ENCODE results near the gene SUGCT.

The SUGCT gene

DNA sequence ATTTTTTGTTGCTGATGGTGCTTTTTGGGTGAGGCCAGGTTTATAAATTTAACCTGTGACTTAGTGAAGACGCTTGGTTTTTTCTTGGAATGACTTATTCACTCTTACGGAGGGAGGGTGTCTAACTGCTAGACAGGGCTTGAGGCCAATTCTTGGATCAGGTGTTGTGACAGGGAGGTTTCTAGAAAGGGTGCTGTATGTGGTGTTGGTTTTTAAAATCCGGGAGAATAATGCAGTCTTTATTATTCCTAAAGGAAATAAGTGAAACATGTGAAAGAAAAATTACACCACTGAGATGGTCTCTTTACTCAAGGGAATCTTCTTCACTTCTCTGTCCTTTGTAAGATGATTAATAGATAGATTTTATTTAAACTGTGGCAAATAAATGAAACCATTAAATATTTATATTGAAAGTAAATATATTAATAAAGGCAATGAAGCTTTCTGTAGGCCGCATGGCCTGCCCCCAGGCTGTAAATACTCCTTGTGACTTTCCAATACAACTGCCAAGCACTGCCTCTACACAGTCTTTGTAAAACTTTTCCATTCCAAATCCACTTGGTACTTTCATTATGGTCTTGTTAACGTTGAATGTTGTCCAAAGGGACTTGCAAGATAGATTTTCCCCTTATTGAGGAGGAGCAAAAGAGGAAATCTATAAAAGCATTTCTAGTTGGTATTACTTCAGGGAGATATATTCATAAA, 323.1 kb downstream of the SUGCT start:
- DNase-seq (ENCODE audit: extremely low read depth in 1 of 2, low read depth in 1 of 2), result no peak

DNA sequence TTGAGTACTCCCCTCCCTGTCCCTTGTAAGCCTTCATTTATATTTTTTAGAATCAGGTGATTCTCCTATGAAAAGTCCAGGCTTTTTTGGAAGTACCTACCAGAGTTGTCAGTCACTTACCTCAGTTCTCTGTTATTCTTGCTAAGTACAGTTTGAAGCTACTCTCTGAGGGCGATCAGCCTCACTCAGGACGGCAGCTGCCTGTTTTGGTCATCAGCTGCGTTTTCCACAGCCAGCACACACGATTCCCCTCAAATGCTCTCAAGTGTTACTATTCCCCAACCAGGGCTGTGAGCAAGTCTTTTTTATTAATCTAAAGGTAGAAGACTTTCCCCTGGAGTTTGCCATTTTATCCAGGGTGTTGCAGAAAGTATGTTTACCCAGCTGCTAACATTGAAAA, 328.6 kb downstream of the SUGCT start:
- DNase-seq (ENCODE audit: extremely low read depth in 1 of 2, low read depth in 1 of 2), result no peak

DNA sequence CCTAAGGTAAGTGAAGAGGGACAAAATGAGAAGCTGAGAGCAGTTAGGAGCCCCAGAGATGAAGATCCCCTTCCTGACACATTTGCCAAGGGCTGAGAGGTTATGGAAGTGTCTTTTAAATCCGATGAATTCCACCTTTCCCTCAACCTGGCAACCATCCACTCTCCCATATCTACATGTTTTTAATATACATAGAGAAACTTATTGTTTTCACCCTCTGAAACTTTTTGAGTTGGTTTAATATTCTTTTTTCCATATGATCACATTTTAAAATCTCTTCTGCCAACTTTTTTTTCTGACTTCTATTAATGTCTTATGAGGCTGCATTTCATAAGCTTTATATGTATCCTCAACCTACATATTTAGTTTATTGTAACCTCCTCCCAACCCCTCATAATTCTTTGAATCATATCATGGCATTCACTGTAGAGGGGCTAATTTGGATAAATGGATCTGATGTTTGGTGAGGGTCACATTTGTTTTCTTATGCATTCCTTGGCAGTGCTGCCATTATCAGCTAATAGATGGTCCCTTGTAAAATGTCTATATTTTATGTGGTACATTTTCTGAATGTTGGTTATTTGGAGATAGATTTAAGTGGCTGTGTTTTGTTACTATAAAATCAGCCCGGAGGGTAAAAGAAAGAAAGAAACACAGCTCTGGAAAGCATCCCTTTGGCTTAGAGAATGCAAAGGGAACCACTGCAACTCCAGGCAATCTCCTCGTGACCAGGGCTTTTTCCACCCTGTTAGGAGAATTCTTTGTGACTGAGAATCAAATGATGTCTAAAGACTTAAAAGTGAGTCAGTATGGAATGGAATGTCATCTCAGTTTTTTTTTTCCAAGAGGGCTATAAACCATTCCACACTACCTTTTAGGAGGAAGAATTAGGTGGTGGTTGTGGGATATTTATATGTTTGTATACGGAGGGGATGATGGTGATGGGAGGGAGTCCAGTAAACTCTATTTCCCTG, 334.4 kb downstream of the SUGCT start:
- no peak for DNase-seq (ENCODE audit: extremely low read depth in 1 of 2, low read depth in 1 of 2)

- no peak for DNase-seq (ENCODE audit: extremely low read depth in 1 of 2, low read depth in 1 of 2)
Observed at GRCh38 chr7:40470091-40470592, 335.3 kb downstream of the SUGCT start.

- DNase-seq (ENCODE audit: extremely low read depth in 1 of 2, low read depth in 1 of 2), result no peak
Observed at GRCh38 chr7:40470817-40471216, 336.0 kb downstream of the SUGCT start.

DNA sequence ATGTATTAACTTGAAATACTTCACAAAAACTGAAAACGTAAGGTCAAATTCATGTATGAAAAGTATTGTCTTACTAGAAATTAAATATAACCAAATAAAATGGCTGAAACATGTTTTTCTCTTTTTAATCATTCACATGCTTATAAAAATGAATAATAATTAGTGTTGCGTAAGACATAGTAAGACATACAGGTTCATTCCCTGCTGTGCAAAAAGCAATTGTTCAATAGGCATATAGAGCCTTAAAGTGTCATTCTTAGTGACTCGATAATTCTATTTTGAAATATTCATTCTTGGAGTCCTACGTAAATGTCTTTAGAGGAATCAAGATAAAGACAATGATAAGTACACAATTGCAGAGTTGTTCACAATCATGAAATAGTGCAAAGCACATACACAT, 337.1 kb downstream of the SUGCT start:
- no peak for DNase-seq (ENCODE audit: extremely low read depth in 1 of 2, low read depth in 1 of 2)

DNA sequence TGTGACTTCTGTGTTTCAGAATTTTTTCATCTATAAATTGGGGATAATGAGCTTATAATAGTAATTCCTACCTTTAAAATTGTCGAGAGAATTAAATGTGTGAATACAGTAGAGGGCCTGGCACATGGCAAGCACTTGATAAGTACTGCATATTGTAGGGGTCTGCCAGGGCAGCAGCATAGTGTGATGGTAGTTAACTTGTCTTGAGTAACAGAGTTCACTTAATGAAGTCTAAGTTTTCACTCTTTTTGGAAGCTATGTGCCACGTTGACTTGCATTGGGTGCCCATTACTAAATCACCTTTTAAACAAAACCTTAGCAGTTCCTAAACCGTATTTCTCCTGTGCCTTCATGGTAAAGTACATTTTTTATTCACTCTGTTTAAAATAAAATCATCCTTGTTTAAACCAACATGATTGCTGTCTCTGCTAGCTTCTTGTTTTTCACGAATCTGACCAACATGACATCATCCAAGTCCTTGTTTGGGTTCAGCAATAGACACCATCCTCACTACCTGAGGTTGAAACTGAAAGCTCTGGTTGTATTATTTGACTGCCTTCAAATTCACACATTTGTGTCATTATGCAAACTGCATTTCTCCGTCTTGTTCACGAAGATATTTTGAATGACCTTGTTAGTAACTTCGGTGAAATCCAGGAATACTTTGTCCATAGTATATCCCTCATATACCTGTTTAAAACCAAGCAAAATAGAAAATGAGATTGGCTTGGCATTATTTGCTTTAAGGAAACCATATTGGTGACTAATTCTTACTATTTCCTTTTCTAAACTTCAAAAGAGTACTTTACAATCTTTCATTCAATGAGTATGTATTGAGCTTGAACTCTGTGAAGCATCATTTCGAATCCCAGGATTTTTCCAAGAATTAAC, 340.2 kb downstream of the SUGCT start:
- DNase-seq (ENCODE audit: extremely low read depth in 1 of 2, low read depth in 1 of 2), result no peak

- no peak for DNase-seq (ENCODE audit: extremely low read depth in 1 of 2, low read depth in 1 of 2)
Observed at GRCh38 chr7:40475681-40475982, 340.8 kb downstream of the SUGCT start.

DNA sequence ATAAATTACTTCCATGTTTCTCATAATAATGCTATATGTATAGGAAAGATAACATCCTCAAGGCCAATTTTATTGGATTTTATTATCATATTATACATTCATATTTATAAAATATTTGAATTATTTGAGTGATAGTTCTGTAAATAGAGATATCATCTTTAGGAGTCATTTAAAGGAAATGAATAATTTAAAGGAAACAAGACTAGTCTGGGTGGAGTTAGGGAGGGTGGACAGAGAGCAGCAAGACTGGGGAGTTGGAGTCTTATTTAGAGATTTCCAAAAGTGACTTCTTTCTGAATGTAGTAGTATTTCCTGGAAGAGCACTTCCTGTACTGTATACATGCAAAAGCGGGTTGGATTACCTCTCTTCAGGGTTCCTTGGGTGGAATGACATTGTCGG, 342.3 kb downstream of the SUGCT start:
- DNase-seq (ENCODE audit: extremely low read depth in 1 of 2, low read depth in 1 of 2), result no peak

DNA sequence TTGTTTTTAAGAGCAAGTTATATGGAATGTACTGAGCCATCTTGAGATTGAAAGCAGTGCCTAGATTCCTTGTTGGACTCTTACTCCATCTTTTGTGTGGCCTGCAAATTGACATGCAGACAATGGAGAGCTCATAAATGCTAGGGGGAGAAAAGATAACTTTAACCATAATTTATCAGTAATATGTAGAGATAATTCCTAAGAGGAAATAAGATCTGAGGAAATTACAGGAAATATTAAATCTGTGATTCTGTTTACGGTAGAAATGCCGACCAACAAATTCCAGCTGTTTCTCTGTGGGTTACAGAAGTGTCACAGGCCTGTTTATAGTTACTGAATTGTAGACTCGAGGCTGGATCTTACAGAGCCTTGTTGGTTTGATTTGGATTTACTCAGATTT, 348.0 kb downstream of the SUGCT start:
- DNase-seq (ENCODE audit: extremely low read depth in 1 of 2, low read depth in 1 of 2), result no peak

- no peak for DNase-seq (ENCODE audit: extremely low read depth in 1 of 2, low read depth in 1 of 2)
Observed at GRCh38 chr7:40483630-40484029, 348.8 kb downstream of the SUGCT start.

- no peak for DNase-seq (ENCODE audit: extremely low read depth in 1 of 2, low read depth in 1 of 2)
Observed at GRCh38 chr7:40489844-40490602, 355.2 kb downstream of the SUGCT start.

DNA sequence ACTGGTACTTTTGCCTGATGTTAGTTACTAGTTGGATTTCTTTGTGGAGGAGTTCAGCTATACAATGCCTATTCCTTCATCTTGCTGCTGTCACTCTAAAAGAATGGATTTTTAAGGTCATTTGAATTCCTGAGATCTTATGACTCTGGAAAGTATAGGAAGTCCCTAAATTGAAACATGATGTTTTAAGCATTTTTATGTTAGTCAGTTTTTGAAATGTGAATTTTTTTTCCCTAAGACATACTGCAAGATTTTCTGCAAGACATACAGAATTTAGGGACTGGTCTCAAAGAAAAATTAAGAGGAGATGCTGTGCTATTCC, 355.8 kb downstream of the SUGCT start:
- no peak for DNase-seq (ENCODE audit: extremely low read depth in 1 of 2, low read depth in 1 of 2)

DNA sequence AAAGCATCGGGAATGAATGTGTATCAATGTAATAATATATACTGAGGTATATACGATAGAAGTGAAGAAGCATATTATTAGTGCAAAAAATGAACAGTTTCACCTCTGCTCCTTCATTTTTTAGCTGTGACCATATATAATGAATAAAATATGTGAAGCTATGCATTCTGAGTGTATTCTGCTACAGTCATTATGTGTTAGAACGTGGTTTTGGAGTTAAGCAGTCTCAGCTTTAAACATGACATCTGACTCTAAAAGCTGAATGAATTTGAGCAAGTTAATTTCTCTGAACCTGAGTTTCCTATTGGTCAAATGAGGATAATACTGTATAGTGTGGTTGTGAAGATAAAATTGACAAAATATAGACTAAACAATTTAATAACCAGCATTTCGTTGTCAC, 358.1 kb downstream of the SUGCT start:
- DNase-seq (ENCODE audit: extremely low read depth in 1 of 2, low read depth in 1 of 2), result no peak

- no peak for DNase-seq (ENCODE audit: extremely low read depth in 1 of 2, low read depth in 1 of 2)
Observed at GRCh38 chr7:40493609-40494051, 358.8 kb downstream of the SUGCT start.

- no peak for DNase-seq (ENCODE audit: extremely low read depth in 1 of 2, low read depth in 1 of 2)
Observed at GRCh38 chr7:40498924-40499510, 364.2 kb downstream of the SUGCT start.

DNA sequence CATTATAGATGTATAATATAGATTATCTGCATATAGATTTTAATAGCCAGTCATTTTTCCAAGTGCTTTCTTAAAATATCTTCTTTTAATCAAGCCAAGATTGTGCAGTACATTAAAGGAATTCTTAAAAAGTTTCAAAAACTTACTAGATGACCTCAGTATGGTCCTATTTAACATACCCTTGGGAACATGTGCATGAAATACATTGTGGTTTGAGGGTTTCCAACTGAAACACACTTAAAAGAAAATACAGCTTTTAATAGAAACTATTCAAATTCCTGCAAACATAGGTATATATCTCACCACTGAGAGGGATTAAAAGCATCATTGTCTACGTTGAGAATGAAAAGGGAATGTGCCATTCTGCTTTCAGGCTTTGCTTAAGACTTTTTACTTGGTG, 364.9 kb downstream of the SUGCT start:
- no peak for DNase-seq (ENCODE audit: extremely low read depth in 1 of 2, low read depth in 1 of 2)

DNA sequence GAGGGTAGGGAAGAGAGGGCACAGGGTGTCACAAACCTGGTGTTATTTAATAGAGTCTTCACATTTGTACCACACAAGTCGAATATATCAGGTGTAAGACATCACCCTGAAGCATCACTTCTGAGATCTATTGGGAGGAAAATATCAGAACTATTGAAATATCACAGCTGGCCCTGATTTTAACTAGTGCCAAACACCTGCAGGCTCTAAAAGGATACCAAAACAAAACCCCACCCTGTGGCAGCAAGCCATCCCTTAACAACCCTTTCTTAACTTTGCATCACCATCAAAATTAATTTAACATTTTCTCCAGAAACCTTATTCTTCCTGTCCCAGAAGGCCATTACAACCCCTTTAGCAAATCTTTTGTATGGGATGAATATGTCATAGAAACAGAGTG, 365.4 kb downstream of the SUGCT start:
- no peak for DNase-seq (ENCODE audit: extremely low read depth in 1 of 2, low read depth in 1 of 2)

DNA sequence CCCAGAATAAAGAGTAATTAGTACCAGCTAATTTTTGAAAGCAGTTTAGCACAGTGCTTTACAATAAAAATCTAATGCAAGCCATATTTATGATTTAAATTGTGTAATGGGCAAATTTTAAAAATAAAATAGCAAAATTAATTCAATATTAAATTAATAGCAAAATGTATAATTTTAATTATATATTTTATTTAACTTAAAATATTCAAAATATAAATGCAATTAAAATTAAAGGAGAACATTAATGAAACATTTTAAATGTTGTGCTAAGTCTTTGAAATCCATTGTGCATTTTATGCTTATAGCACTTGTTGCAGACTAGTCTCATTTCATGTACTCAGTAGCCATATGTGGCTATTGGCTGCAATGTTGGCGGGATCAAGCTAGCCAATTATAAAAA, 367.6 kb downstream of the SUGCT start:
- DNase-seq (ENCODE audit: extremely low read depth in 1 of 2, low read depth in 1 of 2), result no peak

DNA sequence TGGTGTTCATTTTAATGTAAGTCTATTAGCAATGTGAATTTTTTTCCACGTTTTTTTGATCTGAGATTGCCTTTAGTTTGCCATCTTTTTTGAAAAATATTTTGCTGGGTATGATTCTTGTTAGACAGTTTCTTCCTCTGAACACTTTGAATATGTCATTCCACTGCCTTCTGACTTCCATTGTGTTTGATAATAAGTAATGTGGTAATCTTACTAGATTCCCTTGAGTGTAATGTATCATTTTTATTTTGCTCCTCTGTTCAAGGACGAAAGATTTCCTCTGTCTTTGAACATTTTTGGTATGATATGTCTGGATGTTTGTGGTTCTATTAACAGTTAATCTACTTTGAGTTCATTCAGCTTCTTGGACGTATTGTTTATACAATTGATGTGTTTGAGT, 371.4 kb downstream of the SUGCT start:
- DNase-seq (ENCODE audit: extremely low read depth in 1 of 2, low read depth in 1 of 2), result no peak

Data from activated CD8-positive, alpha-beta memory T cell treated with anti-CD3 and anti-CD28 coated beads for 1 hour (primary cell).